Prostate gland (tissue), 2 donors: Measurements from ENCODE around the gene FOXC1. TPM values are rescaled to one million over a fixed set of nuclear protein-coding genes. Genes with fewer than 3 reads are reported as not detected.
A peak's percentile ranks its signal among the peaks of the same experiment; 100 is the strongest.

ENCODE experiments used
- DNase-seq: peaks from one replicate; pipeline ENCODE4 v3.0.0-alpha.2; 2019; ENCODE audit warnings: low spot score
- H3K27ac ChIP-seq, 2 donors: fragments of 200-600 bp; sonication (generic); 2 replicates each; pipeline ENCODE4 v1.5.1; 2017 to 2019
- H3K27me3 ChIP-seq: fragments of 200-600 bp; sonication (generic); replicated peaks from 2 replicates; pipeline ENCODE4 v1.5.1; 2019; ENCODE audit not compliant: insufficient read depth
- H3K36me3 ChIP-seq, 2 donors: fragments of 200-600 bp; sonication (generic); 1 replicate in 1 of 2; 2 replicates in 1 of 2; pipeline versions ENCODE4 v1.5.1 to v1.8.1; 2017 to 2019
- H3K4me1 ChIP-seq: fragments of 200-600 bp; sonication (generic); replicated peaks from 2 replicates; pipeline ENCODE4 v1.5.1; 2019
- H3K4me3 ChIP-seq, 2 donors: fragments of 200-600 bp; sonication (generic); 2 replicates each; pipeline ENCODE4 v1.5.1; 2017 to 2019
- H3K9me3 ChIP-seq: fragments of 200-600 bp; sonication (generic); 2 replicates; pipeline ENCODE4 v1.5.1; 2017
- POLR2A ChIP-seq: fragments of 450-650 bp; IDR thresholded peaks from one replicate; pipeline ENCODE4 v1.6.1; 2016; ENCODE audit warnings: antibody characterized with exemption, mild to moderate bottlenecking
- POLR2AphosphoS5 ChIP-seq: sonication (generic); formaldehyde crosslinking; IDR thresholded peaks from one replicate; pipeline ENCODE4 v1.6.1; 2017; ENCODE audit warnings: antibody characterized with exemption
- WGBS: methylation state at CpG from one replicate; pipeline ENCODE4 v1.1.5; 2018; 5-methylcytosine and 5-hydroxymethylcytosine counted together
- intact Hi-C: fragments of 100-400 bp; cut with DNase I; formaldehyde crosslinking; loops from one replicate; pipeline ENCODE4 v1.14.2; 2022
- total RNA-seq, 2 donors: library from RNA; depleted of rRNA; stranded (reverse); fragments of >200 nt; gene quantifications; one replicate each; pipeline ENCODE4 v1.1.0, GENCODE V29; 2016
- TF ChIP-seq, protein P1 (sequence below), 4 experiments: fragments of 200-600 bp in 2 of 4; fragments of 450-650 bp in 2 of 4; sonication (generic) in 2 of 4; IDR thresholded peaks; 1 replicate in 3 of 4; 2 replicates in 1 of 4; pipeline ENCODE4 v1.5.1; 2016 to 2019; ENCODE audit warnings: antibody characterized with exemption in 4 of 4, mild to moderate bottlenecking in 2 of 4, moderate library complexity in 2 of 4

Gene FOXC1
- total RNA-seq, 2 donors from 2014 or later, result 9.2 to 11.2 TPM

DNA sequence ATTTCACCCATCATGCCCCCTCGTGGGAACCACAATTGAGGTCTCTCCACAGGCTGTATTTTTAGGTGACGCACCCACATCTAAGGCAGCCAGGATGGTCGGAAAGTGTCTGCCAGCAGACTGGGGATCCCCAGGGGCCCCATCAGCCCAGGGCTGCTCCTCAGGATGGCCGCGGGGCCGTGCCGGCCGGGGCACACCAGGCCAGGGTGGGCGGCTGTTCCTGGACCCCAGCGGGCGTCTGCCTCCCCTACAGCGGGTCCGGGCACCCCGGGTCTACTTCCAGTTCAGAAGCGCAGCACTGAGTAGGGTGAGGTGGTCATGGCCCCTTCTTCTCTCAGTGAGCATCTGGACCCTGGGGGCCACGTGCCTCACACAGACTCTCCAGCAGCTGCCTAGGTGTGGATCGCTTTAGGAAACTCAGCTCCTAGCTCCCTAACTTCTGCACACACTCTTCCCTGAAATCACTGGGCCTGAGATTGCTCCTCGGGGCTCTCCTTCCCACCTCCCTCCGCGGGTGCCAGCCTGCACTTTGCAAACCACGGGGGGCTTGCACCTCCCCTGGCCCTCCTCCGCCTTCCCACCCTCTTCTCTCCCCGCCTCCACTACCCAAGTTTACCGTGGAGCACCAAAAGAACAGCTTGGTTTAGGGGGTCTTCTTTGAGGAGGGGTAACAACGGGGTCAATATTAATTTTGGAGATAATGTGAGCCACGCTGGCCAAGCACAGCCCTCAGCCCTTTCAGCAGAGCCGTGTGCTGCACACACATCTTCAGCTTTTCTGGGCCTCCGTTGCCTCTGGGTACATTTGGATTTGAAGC is 14.2 kb upstream of the FOXC1 start:
- H3K9me3 ChIP-seq, result no peaks in the 10 kb centered on the region
- intact Hi-C loops, result loop anchor here (5.0 kb wide), 2 partner anchors 1102 to 1152 kb away; no protein-coding TSS in a partner anchor
- no peaks in the 10 kb centered on the region for H3K36me3 ChIP-seq
- DNase-seq, result no peak
- 79% methylated on average over 28 of the region's 28 CpGs for WGBS
- TF ChIP-seq, protein P1, sequence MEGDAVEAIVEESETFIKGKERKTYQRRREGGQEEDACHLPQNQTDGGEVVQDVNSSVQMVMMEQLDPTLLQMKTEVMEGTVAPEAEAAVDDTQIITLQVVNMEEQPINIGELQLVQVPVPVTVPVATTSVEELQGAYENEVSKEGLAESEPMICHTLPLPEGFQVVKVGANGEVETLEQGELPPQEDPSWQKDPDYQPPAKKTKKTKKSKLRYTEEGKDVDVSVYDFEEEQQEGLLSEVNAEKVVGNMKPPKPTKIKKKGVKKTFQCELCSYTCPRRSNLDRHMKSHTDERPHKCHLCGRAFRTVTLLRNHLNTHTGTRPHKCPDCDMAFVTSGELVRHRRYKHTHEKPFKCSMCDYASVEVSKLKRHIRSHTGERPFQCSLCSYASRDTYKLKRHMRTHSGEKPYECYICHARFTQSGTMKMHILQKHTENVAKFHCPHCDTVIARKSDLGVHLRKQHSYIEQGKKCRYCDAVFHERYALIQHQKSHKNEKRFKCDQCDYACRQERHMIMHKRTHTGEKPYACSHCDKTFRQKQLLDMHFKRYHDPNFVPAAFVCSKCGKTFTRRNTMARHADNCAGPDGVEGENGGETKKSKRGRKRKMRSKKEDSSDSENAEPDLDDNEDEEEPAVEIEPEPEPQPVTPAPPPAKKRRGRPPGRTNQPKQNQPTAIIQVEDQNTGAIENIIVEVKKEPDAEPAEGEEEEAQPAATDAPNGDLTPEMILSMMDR (IDR thresholded peaks at IDR 0.05), result no peak
- TF ChIP-seq POLR2A (no peak), POLR2AphosphoS5 (no peak)
- H3K4me1 ChIP-seq, result no peaks in the 10 kb centered on the region
- no peaks in the 10 kb centered on the region for H3K27me3 ChIP-seq
- no peak overlapping the region for H3K27ac ChIP-seq
- no peak overlapping the region for H3K4me3 ChIP-seq

DNA sequence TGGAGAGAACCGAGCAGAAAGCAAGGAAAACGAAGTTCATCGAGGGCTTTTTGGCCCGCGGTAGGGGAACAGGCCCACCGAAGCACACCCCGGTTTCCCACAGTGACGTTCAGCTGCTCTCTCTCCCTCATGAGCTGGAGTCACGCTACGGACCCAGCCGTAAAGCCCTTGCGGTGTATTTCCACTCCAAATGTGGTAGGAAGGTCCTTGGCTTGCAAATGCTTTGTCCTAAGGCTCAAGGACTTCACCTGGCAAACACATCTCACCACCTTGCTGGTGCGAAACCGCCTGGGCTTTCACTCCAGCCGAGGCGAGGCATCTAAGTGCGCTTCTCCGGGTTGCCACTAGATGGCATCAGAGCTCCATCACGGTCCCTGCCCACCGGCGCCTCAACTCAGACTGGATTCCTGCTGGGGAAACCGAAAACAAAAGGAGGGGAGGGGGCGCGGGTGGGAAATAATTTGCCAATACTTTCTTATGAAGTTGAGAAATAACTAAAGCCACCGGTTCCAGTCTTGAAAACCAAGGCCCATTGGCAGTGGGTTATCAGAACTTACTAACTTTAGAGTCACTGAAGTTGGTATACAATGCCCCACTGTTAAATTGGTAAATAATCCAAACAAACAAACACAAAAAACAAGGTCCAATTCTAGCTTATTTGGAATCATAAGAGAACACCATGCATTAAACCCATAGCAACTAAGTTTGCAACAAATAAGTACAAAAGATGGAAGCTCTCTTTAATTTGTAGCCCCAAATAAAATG is 13.4 kb upstream of the FOXC1 start:
- Histone ChIP-seq H3K9me3 (no peaks in the 10 kb centered on the region), H3K4me3 (no peak overlapping the region), H3K27ac (no peak overlapping the region), H3K36me3 (no peaks in the 10 kb centered on the region), H3K27me3 (no peaks in the 10 kb centered on the region), H3K4me1 (no peaks in the 10 kb centered on the region)
- intact Hi-C loops, result loop anchor here (5.0 kb wide), 2 partner anchors 1101 to 1151 kb away; no protein-coding TSS in a partner anchor
- peak; percentile 50 for DNase-seq
- WGBS, result 18% methylated on average over 25 of the region's 25 CpGs
- TF ChIP-seq POLR2AphosphoS5 (peak; percentile 37), POLR2A (no peak)
- TF ChIP-seq, protein P1 (IDR thresholded peaks at IDR 0.05), result peak; percentile 92 to 94 (median 93)

DNA sequence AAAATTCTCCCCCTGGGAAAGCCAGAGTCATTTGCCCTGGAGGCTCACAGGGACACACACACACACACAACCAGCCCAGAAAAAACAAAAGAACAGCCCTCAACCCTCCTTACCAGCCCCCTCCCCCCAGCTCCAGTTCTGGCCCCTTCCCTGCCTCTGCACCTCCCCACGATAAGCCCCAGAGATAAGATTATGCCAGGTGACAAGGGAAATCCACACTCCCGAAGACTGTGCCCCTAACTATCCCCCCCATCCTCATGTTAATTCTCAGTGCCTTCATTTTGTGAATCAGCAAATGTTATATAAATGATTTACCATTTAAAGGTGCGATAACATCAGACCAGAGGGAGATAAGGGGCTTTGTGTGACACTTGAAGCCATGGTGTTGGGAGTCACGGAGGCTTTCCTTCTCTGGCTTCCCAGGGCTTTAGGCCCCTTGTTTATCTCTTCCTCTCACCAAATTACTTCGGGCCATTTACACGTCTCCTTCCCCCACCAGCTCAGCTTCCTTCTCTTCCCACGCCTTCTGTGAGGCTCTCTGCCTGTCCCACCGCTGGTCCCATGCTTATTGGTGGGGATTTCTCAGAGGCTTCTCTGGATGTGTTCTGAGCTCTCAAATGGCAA is 12.5 kb upstream of the FOXC1 start:
- Histone ChIP-seq H3K4me1 (no peaks in the 10 kb centered on the region), H3K27ac (no peak overlapping the region), H3K9me3 (no peaks in the 10 kb centered on the region), H3K36me3 (no peaks in the 10 kb centered on the region), H3K4me3 (no peak overlapping the region), H3K27me3 (no peaks in the 10 kb centered on the region)
- 83% methylated on average over 8 of the region's 8 CpGs for WGBS
- intact Hi-C loops, result loop anchor here (5.0 kb wide), 2 partner anchors 1100 to 1150 kb away; no protein-coding TSS in a partner anchor
- DNase-seq, result no peak
- TF ChIP-seq POLR2A (no peak), POLR2AphosphoS5 (no peak)
- TF ChIP-seq, protein P1 (IDR thresholded peaks at IDR 0.05), result no peak

DNA sequence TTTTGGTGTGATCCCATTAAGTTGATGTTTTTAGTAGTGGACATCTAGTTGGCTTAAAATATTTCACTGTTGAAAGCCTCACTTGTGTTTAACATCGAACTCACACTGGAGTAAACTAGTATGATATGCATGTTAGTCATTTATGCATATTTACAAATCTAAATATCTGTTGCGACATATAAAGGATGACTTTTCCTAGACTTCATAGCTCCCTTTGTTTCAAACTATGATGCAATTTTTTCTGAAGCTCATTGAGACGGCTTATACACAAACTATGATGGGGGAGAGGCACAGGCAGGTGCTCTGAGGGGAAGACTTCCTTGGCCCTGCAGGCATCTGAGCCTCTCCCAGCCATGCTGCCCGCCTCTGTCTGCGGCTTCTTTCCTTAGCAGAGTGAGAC is 11.8 kb upstream of the FOXC1 start:
- DNase-seq, result no peak
- Histone ChIP-seq H3K9me3 (no peaks in the 10 kb centered on the region), H3K4me1 (no peaks in the 10 kb centered on the region), H3K27ac (no peak overlapping the region), H3K27me3 (no peaks in the 10 kb centered on the region), H3K36me3 (no peaks in the 10 kb centered on the region), H3K4me3 (no peak overlapping the region)
- no peak for TF ChIP-seq POLR2AphosphoS5
- TF ChIP-seq, protein P1 (IDR thresholded peaks at IDR 0.05), result no peak
- TF ChIP-seq POLR2A, result no peak
- intact Hi-C loops, result loop anchor here (5.0 kb wide), 2 partner anchors 1099 to 1149 kb away; no protein-coding TSS in a partner anchor
- 93% methylated on average over 5 of the region's 5 CpGs for WGBS
